Lung (tissue), 12 donors: ENCODE data around the gene HS3ST4. TPM values are rescaled to one million over a fixed set of nuclear protein-coding genes. Genes with fewer than 3 reads are reported as not detected.

ENCODE experiments used
- ATAC-seq: fragments of 200-7000 bp; cut with Tn5 transposase; one replicate; pipeline ENCODE4 v1.9.1; 2020; ENCODE audit warnings: moderate number of reproducible peaks; ENCODE audit not compliant: insufficient read depth, low FRiP score
- DNase-seq, 3 donors: peaks; one replicate each; pipeline ENCODE4 v3.0.0-alpha.2; 2013 to 2017
- H3K27ac ChIP-seq, 2 donors: one replicate each; pipeline ENCODE4 v1.5.1; 2013; ENCODE audit warnings: mild to moderate bottlenecking in 2 of 2, moderate library complexity in 2 of 2, control low read depth in 1 of 2, inconsistent platforms in 1 of 2, low read depth in 1 of 2, low read length in 1 of 2
- H3K27me3 ChIP-seq, 3 donors: one replicate each; pipeline ENCODE4 v1.5.1; 2013; ENCODE audit warnings: low read length in 2 of 3; ENCODE audit not compliant: control insufficient read depth in 3 of 3, insufficient read depth in 3 of 3
- H3K36me3 ChIP-seq, 4 donors: one replicate each; pipeline ENCODE4 v1.5.1; 2013; ENCODE audit warnings: low read length in 4 of 4, mild to moderate bottlenecking in 1 of 4, moderate library complexity in 1 of 4; ENCODE audit not compliant: control insufficient read depth in 4 of 4, insufficient read depth in 4 of 4
- H3K4me1 ChIP-seq, 5 donors: one replicate each; pipeline ENCODE4 v1.5.1; 2013; ENCODE audit warnings: low read length in 5 of 5, mild to moderate bottlenecking in 2 of 5, moderate library complexity in 1 of 5; ENCODE audit not compliant: control insufficient read depth in 5 of 5, insufficient read depth in 5 of 5
- H3K4me3 ChIP-seq: one replicate; pipeline ENCODE4 v1.5.1; 2013; ENCODE audit warnings: mild to moderate bottlenecking, control low read depth, moderate library complexity
- H3K9ac ChIP-seq, 2 donors: one replicate each; pipeline ENCODE4 v1.5.1; 2013; ENCODE audit warnings: low read length in 2 of 2, control low read depth in 1 of 2; ENCODE audit not compliant: insufficient read depth in 1 of 2
- H3K9me3 ChIP-seq, 4 donors: one replicate each; pipeline ENCODE4 v1.5.1; 2013; ENCODE audit warnings: low read length in 3 of 4, mild to moderate bottlenecking in 1 of 4, moderate library complexity in 1 of 4; ENCODE audit not compliant: control insufficient read depth in 4 of 4, insufficient read depth in 3 of 4
- WGBS, 2 donors: extraction: QIAGEN DNeasy Blood & Tissue Kit; methylation state at CpG; one replicate each; pipeline ENCODE4 v1.1.7; 2013; 5-methylcytosine and 5-hydroxymethylcytosine counted together
- polyA plus RNA-seq, 2 donors: library from polyadenylated mRNA; stranded (reverse); fragments of 200-250 nt; gene quantifications; one replicate each; pipeline ENCODE4 v1.2.1, GENCODE V29; 2013
- total RNA-seq, 2 donors: library from RNA; depleted of rRNA in 1 of 2; stranded (reverse); fragments of >200 nt in 1 of 2; gene quantifications; one replicate each; pipeline ENCODE4 v1.2.1, GENCODE V29; 2014 to 2021
- TF ChIP-seq, protein P1 (sequence below): IDR thresholded peaks from 2 replicates; pipeline ENCODE4 v1.5.1; 2012; ENCODE audit warnings: mild to moderate bottlenecking; ENCODE audit errors: control extremely low read depth, extremely low read depth
- donor health status: control.
- donor health status: control.
- donor health status: Bipolar disorder and iron deficiency.
- donor health status: healthy.
- donor health status: DM: yes; HTN: yes; CAD: no.

Gene HS3ST4
- total and polyA plus RNA-seq, 4 donors: 0.06 to 0.15 TPM; not detected in 2

DNA sequence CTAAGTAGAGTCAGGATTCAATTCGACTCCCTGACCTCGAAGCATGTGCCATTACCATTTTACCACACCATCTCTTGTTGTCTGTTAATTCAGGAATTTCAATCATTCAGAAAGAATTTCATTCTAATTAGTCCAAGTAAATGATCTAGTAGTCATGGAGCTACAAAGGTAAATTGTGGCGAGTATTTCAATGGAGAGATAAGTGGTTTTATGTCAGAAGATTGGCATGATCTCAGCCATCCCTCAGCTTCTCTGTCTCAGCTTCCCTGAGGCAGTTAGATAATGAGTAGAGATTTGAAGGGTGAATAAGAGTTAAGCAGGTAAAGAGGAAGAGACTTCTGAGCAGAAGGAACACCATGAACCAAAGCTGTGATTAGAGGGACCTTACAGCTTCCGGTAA, 93.6 kb downstream of the HS3ST4 start:
- Histone ChIP-seq H3K36me3 (no peaks in the 10 kb centered on the region), H3K4me1 (no peaks in the 10 kb centered on the region), H3K4me3 (no peak overlapping the region), H3K9me3 (no peaks in the 10 kb centered on the region), H3K27ac (no peak overlapping the region), H3K9ac (no peak overlapping the region), H3K27me3 (no peaks in the 10 kb centered on the region)
- no peak for DNase-seq
- no peak for ATAC-seq
- TF ChIP-seq, protein P1, sequence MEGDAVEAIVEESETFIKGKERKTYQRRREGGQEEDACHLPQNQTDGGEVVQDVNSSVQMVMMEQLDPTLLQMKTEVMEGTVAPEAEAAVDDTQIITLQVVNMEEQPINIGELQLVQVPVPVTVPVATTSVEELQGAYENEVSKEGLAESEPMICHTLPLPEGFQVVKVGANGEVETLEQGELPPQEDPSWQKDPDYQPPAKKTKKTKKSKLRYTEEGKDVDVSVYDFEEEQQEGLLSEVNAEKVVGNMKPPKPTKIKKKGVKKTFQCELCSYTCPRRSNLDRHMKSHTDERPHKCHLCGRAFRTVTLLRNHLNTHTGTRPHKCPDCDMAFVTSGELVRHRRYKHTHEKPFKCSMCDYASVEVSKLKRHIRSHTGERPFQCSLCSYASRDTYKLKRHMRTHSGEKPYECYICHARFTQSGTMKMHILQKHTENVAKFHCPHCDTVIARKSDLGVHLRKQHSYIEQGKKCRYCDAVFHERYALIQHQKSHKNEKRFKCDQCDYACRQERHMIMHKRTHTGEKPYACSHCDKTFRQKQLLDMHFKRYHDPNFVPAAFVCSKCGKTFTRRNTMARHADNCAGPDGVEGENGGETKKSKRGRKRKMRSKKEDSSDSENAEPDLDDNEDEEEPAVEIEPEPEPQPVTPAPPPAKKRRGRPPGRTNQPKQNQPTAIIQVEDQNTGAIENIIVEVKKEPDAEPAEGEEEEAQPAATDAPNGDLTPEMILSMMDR: no peak
- 73 to 74% methylated on average over 4 of the region's 4 CpGs for WGBS, 2 donors

DNA sequence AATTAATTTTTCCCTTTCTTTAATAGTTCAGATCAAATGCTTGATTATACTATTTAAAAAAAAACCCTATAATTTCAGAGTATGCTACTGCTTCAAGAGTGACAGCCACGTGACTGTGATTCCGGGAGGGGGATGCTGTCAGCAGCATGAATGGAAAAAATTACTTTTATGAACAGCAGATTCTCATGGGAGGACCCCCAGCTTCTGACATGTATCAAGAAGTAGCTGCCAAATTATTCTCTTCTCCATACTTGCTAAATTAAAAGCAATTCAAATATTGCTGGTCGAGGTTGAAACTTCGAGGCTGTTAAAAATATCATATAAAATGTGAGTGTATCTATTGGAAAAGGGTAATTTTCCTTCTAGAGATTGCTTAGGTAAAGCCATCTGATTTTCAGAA, 95.0 kb downstream of the HS3ST4 start:
- 79 to 82% methylated on average over 4 of the region's 4 CpGs for WGBS, 2 donors
- no peaks in the 10 kb centered on the region for H3K4me1 ChIP-seq
- no peak for DNase-seq
- no peak for ATAC-seq
- no peak overlapping the region for H3K4me3 ChIP-seq
- no peak overlapping the region for H3K9ac ChIP-seq
- no peaks in the 10 kb centered on the region for H3K9me3 ChIP-seq
- H3K27me3 ChIP-seq: no peaks in the 10 kb centered on the region
- TF ChIP-seq, protein P1: no peak
- no peak overlapping the region for H3K27ac ChIP-seq
- no peaks in the 10 kb centered on the region for H3K36me3 ChIP-seq

DNA sequence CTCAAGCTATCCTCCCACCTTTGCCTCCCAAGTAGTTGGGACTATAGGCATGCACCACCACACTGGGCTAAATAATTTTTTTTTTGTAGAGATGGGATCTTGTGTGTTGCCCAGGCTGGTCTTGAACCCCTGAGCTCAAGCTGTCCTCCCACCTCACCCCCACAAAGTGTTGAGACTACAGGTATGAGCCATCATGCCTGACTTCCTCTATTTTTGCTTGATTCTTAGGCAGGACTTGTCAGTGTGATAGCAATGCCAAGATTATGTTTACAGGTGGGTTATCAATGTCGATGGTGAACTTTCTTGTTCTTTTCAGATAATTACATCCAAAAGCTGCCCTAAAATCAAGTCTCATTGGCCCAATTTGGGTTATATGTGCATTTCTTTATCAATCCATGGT, 96.9 kb downstream of the HS3ST4 start:
- DNase-seq: no peak
- TF ChIP-seq, protein P1: no peak

DNA sequence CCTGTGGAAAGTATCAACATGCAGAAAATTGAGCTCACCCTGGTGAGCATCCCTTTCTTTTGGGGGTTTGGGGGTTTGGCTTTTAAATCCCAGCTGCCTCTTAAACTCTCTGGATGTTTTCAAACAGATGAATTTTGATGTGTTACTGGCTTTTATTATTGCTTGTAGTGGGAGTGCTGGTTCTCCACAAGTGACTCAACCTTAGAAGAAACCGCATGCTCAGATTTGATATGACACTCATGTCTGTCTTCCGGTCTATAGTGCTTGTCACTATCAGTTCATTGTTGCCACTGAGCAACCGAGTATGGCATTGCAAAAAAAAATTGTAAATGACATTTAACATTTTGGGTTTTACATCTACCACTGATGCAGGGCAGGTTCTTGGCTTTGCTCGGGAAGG, 104.5 kb downstream of the HS3ST4 start:
- TF ChIP-seq, protein P1: no peak
- Histone ChIP-seq H3K27ac (no peak overlapping the region), H3K4me1 (no peaks in the 10 kb centered on the region), H3K4me3 (no peak overlapping the region), H3K36me3 (no peaks in the 10 kb centered on the region), H3K9ac (no peak overlapping the region), H3K27me3 (no peaks in the 10 kb centered on the region), H3K9me3 (no peaks in the 10 kb centered on the region)
- no peak for ATAC-seq
- 81 to 90% methylated on average over 4 of the region's 4 CpGs for WGBS, 2 donors
- no peak for DNase-seq

More for the DNA sequence above, 96.9 kb downstream of the HS3ST4 start:
- 94 to 98% methylated on average over 1 of the region's 1 CpG for WGBS, 2 donors
- ATAC-seq: no peak
- H3K27ac ChIP-seq: no peak overlapping the region
- no peak overlapping the region for H3K9ac ChIP-seq
- H3K4me1 ChIP-seq: no peaks in the 10 kb centered on the region
- H3K4me3 ChIP-seq: no peak overlapping the region
- H3K9me3 ChIP-seq: no peaks in the 10 kb centered on the region
- H3K27me3 ChIP-seq: no peaks in the 10 kb centered on the region
- H3K36me3 ChIP-seq: no peaks in the 10 kb centered on the region
